HepG2 (cell line): ENCODE data around the gene SNX24. TPM values are rescaled to one million over a fixed set of nuclear protein-coding genes. Genes with fewer than 3 reads are reported as not detected.

ENCODE experiments used
- AHR ChIP-seq: IDR thresholded peaks from 2 replicates; pipeline ENCODE4 v1.6.1; 2018; ENCODE audit warnings: missing genetic modification reagents, missing compliant biosample characterization
- ATRX ChIP-seq: sonication (generic); formaldehyde crosslinking; IDR thresholded peaks from 2 replicates; pipeline ENCODE4 v1.4.0; 2020; ENCODE audit warnings: missing genetic modification reagents, borderline replicate concordance
- CEBPZ ChIP-seq: IDR thresholded peaks from 2 replicates; pipeline ENCODE4 v1.6.1; 2012; ENCODE audit warnings: low read length, improper control_type of control experiment
- CENPT ChIP-seq: sonication (generic); formaldehyde crosslinking; IDR thresholded peaks from 2 replicates; pipeline ENCODE4 v1.8.0; 2022; ENCODE audit warnings: low read depth, mild to moderate bottlenecking, moderate library complexity, missing genetic modification reagents
- CERS6 ChIP-seq: sonication (generic); formaldehyde crosslinking; IDR thresholded peaks from 2 replicates; pipeline ENCODE4 v1.5.0; 2020; ENCODE audit warnings: missing genetic modification reagents
- CSRNP1 ChIP-seq: sonication (generic); formaldehyde crosslinking; IDR thresholded peaks from 2 replicates; pipeline ENCODE4 v1.8.1; 2023; ENCODE audit warnings: mild to moderate bottlenecking, missing genetic modification reagents
- HMGA1 ChIP-seq: sonication (generic); formaldehyde crosslinking; conservative IDR thresholded peaks from 2 replicates; pipeline ENCODE4 v1.4.0; 2020; ENCODE audit warnings: missing genetic modification reagents
- HOXA9 ChIP-seq: sonication (generic); formaldehyde crosslinking; IDR thresholded peaks from 2 replicates; pipeline ENCODE4 v1.8.1; 2022; ENCODE audit warnings: missing genetic modification reagents, mild to moderate bottlenecking, moderate library complexity, borderline replicate concordance
- ISX ChIP-seq: sonication (generic); formaldehyde crosslinking; conservative IDR thresholded peaks from 2 replicates; pipeline ENCODE4 v1.5.0; 2020; ENCODE audit warnings: missing genetic modification reagents
- KDM2A ChIP-seq: sonication (generic); formaldehyde crosslinking; IDR thresholded peaks from 2 replicates; pipeline ENCODE4 v1.4.0; 2020; ENCODE audit warnings: low read depth, missing genetic modification reagents, borderline replicate concordance
- MEIS1 ChIP-seq: sonication (generic); formaldehyde crosslinking; IDR thresholded peaks from 2 replicates; pipeline ENCODE4 v1.9.0; 2021; ENCODE audit warnings: mild to moderate bottlenecking, missing genetic modification reagents, moderate library complexity, borderline replicate concordance
- ONECUT2 ChIP-seq: sonication (generic); formaldehyde crosslinking; IDR thresholded peaks from 2 replicates; pipeline ENCODE4 v1.4.0; 2020; ENCODE audit warnings: missing genetic modification reagents
- RFX1 ChIP-seq: fragments of 450-650 bp; IDR thresholded peaks from 2 replicates; pipeline ENCODE4 v1.6.1; 2017
- SNAPC5 ChIP-seq: sonication (generic); formaldehyde crosslinking; IDR thresholded peaks from 2 replicates; pipeline ENCODE4 v1.8.1; 2023; ENCODE audit warnings: mild to moderate bottlenecking, missing genetic modification reagents, borderline replicate concordance
- SOX6 ChIP-seq, 2 experiments: fragments of 450-650 bp in 1 of 2; sonication (generic) in 1 of 2; formaldehyde crosslinking in 1 of 2; IDR thresholded peaks; 2 replicates each; pipeline versions ENCODE4 v1.4.0 to v1.6.1; 2017 to 2020; ENCODE audit warnings: antibody characterized with exemption in 1 of 2, mild to moderate bottlenecking in 1 of 2, missing genetic modification reagents in 1 of 2
- ZBTB2 ChIP-seq: sonication (generic); formaldehyde crosslinking; IDR thresholded peaks from 2 replicates; pipeline ENCODE4 v1.8.0; 2022; ENCODE audit warnings: low read depth, missing genetic modification reagents
- ZBTB20 ChIP-seq: sonication (generic); formaldehyde crosslinking; IDR thresholded peaks from 2 replicates; pipeline ENCODE4 v1.8.1; 2023; ENCODE audit warnings: missing genetic modification reagents, low read depth, mild to moderate bottlenecking, borderline replicate concordance
- ZIK1 ChIP-seq: sonication (generic); formaldehyde crosslinking; IDR thresholded peaks from 2 replicates; pipeline ENCODE4 v1.5.0; 2020; ENCODE audit warnings: mild to moderate bottlenecking, low read depth, missing genetic modification reagents, borderline replicate concordance
- ZMYM4 ChIP-seq: sonication (generic); formaldehyde crosslinking; IDR thresholded peaks from 2 replicates; pipeline ENCODE4 v1.8.1; 2023; ENCODE audit warnings: mild to moderate bottlenecking, missing genetic modification reagents
- ZNF263 ChIP-seq: sonication (generic); formaldehyde crosslinking; IDR thresholded peaks from 2 replicates; pipeline ENCODE4 v1.4.0; 2020; ENCODE audit warnings: missing genetic modification reagents
- ZNF569 ChIP-seq: sonication (generic); formaldehyde crosslinking; IDR thresholded peaks from 2 replicates; pipeline ENCODE4 v1.5.0; 2020; ENCODE audit warnings: mild to moderate bottlenecking, missing genetic modification reagents, moderate library complexity, borderline replicate concordance
- ZNF709 ChIP-seq: sonication (generic); formaldehyde crosslinking; IDR thresholded peaks from 2 replicates; pipeline ENCODE4 v1.5.0; 2020; ENCODE audit warnings: mild to moderate bottlenecking, missing genetic modification reagents
- polyA plus RNA-seq, 8 experiments: library from polyadenylated mRNA; depleted of rRNA in 3 of 8; stranded (reverse) in 7 of 8; unstranded in 1 of 8; fragments of >200 nt; fragmentation: Illumina TruSeq in 4 of 8; extraction: Trizol in 4 of 8; gene quantifications; 2 replicates each; pipeline versions ENCODE4 v1.2.1 to v1.2.3, GENCODE V29; 2011 to 2016; ENCODE audit warnings: low read depth in 4 of 8, missing spikeins in 1 of 8, mixed read lengths in 1 of 8; ENCODE audit not compliant: insufficient read depth in 1 of 8
- total RNA-seq, 5 experiments: library from RNA; depleted of rRNA; stranded (reverse); fragments of >200 nt; fragmentation: Illumina TruSeq; extraction: Trizol; gene quantifications; 2 replicates each; pipeline ENCODE4 v1.2.3, GENCODE V29; 2016; ENCODE audit warnings: low read depth in 1 of 5

SNX24 gene
- total and polyA plus RNA-seq, 2 of the 13 experiments (the other 11 are each of a cell fraction or from before 2014, with no cell fraction given): 7.2 to 23.7 TPM

- no peak for TF ChIP-seq CEBPZ
- no peak for TF ChIP-seq ZIK1 (CRISPR knock-in tag)
- TF ChIP-seq AHR (CRISPR knock-in tag): 0 out of 2 replicates have a peak, but pooled peaks have one; percentile 29
- TF ChIP-seq HOXA9 (CRISPR knock-in tag): no peak
- 0 out of 2 replicates have a peak, but pooled peaks have one; percentile 46 for TF ChIP-seq ZBTB2
- no peak for TF ChIP-seq HMGA1
- TF ChIP-seq MEIS1 (CRISPR knock-in tag): no peak; the same call in 1 of the 2 replicates
- 0 out of 2 replicates have a peak, but pooled peaks have one; percentile 50 for TF ChIP-seq ZNF569 (CRISPR knock-in tag)
- TF ChIP-seq CERS6: no peak
- no peak for TF ChIP-seq ATRX (CRISPR knock-in tag)
- no peak for TF ChIP-seq ZNF709 (CRISPR knock-in tag)
- TF ChIP-seq RFX1: no peak
- TF ChIP-seq ZMYM4 (CRISPR knock-in tag): no peak
- TF ChIP-seq ZNF263 (CRISPR knock-in tag): peak; percentile 95
- TF ChIP-seq CENPT (CRISPR knock-in tag): 0 out of 2 replicates have a peak, but pooled peaks have one; percentile 39
- TF ChIP-seq ISX: no peak
- no peak for TF ChIP-seq ZBTB20 (CRISPR knock-in tag)
- no peak for TF ChIP-seq SNAPC5 (CRISPR knock-in tag)
- 0 out of 2 replicates have a peak, but pooled peaks have one; percentile 20 for TF ChIP-seq KDM2A (CRISPR knock-in tag)
- TF ChIP-seq ONECUT2 (CRISPR knock-in tag): no peak
- peak; percentile 51; the same call in 1 of the 2 replicates for TF ChIP-seq CSRNP1 (CRISPR knock-in tag)
- TF ChIP-seq SOX6 (IDR thresholded peaks at IDR 0.05): no peak
- no peak for TF ChIP-seq SOX6 (CRISPR knock-in tag; IDR thresholded peaks at IDR 0.05)
Observed at GRCh38 chr5:123036391-123037103, 191.1 kb downstream of the SNX24 start, which contains the start of gene PPIC (continued).
